HG03521 (cell line): ENCODE results near the gene OIT3.

ENCODE experiments used
- ATAC-seq: cut with Tn5 transposase; IDR thresholded peaks from one replicate; pipeline ENCODE4 v1.9.1; 2021; ENCODE audit warnings: mild to moderate bottlenecking, moderate library complexity; ENCODE audit not compliant: unreplicated experiment

OIT3 gene

DNA sequence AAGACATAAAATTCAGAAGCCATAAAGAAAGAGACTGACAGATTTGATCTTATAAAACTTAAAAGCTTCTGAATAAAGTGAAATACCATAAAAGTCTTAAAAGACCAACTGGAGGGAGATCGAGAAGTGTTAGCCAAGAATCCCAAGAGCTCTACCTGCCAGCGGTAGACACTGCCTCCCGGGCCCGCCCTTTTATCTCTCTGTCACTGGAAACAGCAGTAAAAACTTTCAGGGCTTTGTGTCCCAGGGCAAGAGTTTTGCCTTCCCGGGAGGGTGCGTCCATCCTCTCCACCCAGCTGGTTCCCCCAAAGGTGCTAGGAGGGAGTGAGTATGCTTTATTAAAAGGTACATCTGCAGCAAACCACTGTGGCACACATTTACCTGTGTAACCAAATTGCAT, 55.2 kb downstream of the OIT3 start:
- no peak for ATAC-seq

DNA sequence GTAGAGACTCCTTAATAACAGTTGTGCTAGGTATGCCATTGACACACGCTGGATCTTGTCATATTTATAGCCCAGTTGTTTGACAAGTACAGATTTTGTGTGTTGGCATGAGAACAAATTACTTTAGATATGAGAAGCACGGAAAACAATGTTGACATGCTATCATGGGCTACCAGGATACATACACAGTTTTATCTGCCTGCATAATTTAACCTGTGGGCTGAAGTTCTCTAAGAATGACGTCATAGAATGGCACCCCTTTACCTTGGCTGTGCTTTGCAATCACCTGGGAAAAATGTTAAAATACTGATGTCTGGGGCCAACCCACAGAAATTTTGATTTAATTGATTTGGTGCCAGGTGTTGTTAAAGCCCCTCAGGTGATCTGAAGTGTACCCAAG, 58.2 kb downstream of the OIT3 start:
- ATAC-seq, result no peak

DNA sequence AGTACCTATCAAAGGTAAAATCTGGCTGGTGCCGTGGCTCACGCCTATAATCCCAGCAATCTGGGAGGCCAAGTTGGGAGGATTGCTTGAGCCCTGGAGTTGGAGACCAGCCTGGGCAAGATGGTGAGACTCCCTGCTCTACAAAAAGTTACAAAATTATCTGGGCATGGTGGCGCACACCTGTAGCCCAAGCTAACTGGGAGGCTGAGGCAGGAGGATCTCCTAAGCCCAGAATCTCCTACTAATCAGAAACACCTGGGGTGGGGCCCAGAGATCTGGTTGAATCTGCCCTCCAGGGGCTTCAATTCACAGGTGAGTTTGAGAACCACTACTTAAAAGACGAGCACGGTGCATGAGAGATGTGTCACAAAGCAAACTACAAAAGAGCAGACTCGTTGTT, 58.6 kb downstream of the OIT3 start:
- no peak for ATAC-seq

DNA sequence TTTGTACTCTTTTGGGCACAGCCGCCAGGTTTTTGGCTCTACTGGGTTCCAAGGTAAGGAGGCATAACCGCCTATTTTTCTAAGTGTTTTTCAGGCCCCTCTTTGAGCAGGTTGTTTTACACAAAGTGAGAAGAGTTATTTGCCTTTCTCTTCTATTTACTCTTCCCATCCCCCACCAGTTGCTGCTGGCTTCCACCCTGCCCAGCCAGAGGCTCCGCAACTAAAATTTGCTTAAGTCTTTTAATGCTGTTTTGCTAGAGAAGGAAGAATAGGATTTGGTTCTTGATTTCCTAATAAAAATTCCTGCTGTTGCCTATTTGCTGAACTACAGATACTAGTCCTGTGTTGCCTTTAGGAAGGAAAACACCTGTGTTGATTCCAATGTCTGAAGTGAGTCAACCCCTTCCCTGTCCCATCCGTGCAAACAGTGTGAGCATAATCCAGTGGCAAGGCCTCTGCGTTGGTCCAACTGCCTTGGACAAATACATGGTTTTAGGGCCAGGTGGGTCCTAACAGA, 59.2 kb downstream of the OIT3 start:
- no peak for ATAC-seq

DNA sequence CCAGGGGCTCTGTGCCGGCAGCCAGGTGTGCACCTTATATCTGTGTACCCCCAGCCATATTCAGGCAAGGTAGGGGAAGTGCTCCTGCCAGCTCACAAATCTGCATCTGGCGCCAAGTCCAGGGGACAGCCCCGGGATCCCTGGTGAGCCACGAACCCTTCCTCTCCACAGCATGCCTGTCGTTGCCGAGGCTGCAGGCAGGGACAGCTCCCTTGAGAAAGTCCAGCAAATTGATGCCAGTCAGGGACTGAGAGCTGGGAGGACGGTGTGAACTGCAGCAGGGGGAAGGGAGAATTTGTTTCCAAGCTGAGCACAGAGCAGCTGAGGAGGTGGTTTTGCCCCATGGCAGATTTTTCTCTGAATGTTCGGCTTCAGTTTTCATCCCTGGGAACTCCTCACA, 60.1 kb downstream of the OIT3 start:
- ATAC-seq, result no peak

DNA sequence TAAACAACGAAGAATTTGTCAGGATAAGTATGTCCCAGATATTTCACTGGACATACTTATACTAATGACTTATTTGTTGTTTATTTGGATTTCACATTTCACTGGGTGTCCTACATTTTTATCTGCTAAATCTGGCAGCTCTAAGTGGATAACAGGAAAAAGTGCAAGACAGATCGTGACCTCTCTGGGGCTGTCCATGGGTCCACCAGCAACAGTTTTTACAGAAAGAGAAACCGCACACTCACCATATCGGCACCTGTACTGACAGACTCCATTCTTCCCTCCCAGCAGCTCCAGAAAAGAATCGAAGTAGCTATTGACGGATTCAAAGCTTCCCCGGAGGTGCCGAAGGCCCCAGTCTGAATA, 60.7 kb downstream of the OIT3 start:
- ATAC-seq, result no peak

DNA sequence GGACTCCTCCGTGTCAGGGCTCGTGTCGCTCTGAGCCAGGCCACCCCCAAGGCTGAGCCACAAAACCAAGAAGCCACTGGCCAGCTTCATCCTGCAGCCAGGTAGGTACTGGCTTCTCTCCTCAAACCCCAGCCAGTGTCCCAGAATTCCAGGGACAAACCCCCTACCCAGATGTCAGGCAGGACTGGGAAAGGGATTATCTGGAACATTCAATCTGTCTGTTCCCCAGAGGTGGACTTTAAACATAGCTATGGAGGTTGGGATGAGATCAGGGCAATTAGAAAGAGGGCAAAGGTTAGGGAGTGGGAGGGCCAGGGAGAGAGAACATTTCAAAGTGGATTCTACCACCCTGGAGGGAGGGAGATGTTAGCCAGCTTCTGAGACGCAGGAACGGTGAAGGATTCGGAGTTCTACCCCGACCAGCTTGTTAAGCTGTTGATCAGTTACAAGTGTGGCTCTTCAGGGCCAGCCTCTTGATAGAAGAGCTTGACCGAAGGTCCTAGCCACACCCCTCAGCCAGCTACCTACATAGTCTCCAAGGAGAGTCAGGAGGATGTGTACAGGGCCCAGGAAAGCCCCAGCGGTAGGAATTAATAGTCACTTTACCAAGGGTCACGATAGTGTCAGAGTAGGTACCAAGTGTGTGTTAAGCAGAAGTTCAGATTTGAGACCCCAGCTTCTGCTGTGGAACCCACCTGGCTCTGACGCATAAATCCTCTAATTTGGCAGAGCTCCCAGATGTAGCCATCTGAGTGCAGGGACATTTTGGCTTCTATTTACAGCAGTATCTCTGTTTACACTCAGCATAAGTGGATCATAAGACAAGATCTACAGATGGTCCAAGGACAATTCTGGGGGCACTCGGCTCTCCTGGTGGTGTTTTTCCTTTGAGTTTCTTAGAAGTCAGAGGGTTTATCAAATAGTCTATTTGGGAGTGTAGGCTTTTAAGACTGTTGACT, 61.3 kb downstream of the OIT3 start, which contains the start of gene PLA2G12B:
Gene PLA2G12B (minus strand): TSS at position 211 of the 959 bp plus-strand sequence. CDS start 121 bp downstream, at position 90.
- ATAC-seq, result no peak

DNA sequence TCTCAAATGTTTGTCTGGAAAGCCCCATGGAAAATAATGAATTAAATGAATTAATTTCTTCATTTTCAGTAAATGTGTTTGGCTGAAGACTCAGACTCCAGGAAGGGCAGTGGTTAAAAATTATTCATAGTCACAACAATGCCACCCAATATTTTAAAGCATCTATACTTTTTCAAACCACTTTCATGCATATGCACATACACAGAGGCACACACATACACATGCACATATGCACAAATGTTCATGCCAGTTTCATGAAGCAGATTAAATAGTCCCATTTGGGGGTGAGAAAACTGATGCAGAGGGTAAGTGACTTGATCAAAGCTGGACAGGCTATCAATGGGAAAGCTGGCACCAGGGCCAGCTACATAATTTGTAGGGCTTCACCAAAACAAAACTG, 62.5 kb downstream of the OIT3 start:
- no peak for ATAC-seq

DNA sequence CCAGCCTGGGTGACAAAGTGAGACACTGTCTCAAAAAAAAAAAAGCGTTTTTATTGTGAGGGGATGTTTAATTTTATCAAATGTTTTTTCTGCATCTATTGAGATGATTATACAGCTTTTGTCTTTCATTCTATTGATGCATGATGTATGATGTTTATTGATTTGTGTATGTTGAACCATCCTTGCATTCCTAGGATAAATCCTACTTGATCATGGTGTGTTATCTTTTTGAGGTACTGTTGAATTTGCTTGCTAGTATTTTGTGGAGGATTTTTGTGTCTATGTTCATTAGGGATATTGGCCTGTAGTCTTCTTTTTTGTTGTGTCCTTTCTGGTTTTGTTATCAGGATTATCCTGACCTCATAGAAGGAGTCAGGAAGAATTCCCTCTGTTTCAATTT, 83.3 kb downstream of the OIT3 start:
- no peak for ATAC-seq

DNA sequence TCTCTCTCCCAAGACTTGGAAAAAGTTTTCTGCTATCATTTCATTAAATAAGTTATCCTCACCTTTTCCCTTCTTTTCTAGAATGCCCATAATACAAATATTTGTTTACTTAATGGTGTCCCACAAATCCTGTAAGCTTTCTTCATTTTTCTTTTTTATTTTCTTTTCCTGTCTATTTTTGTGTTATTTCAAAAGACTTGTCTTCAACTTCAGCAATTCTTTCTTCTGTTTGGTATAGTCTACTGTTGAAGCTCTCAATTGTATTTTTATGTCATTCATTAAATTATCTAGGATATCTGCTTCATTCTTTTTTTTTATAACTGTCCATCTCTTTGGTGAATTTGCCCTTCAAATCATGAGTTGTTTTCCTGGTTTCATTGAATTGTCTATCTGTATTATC, 86.2 kb downstream of the OIT3 start:
- ATAC-seq, result no peak

DNA sequence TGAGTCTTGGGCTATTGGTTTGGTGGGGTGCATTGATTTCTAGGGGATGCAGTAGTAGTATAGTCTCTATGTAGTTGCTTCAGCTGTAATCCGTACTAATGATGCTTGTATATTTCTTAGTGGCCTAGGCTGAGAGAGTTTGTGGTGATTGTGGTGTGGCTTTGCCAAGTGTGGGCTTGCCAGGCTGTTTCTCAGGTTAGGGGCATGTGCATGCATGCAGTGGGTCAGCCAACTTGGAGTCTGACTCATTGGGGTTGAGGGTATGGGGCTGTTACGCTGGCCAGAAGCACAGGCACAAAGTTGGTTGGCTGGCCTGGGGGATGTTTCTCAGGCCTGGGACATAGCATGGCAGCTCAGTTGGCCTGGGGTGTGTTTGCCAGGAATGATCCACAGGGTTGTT, 86.8 kb downstream of the OIT3 start:
- ATAC-seq, result no peak

DNA sequence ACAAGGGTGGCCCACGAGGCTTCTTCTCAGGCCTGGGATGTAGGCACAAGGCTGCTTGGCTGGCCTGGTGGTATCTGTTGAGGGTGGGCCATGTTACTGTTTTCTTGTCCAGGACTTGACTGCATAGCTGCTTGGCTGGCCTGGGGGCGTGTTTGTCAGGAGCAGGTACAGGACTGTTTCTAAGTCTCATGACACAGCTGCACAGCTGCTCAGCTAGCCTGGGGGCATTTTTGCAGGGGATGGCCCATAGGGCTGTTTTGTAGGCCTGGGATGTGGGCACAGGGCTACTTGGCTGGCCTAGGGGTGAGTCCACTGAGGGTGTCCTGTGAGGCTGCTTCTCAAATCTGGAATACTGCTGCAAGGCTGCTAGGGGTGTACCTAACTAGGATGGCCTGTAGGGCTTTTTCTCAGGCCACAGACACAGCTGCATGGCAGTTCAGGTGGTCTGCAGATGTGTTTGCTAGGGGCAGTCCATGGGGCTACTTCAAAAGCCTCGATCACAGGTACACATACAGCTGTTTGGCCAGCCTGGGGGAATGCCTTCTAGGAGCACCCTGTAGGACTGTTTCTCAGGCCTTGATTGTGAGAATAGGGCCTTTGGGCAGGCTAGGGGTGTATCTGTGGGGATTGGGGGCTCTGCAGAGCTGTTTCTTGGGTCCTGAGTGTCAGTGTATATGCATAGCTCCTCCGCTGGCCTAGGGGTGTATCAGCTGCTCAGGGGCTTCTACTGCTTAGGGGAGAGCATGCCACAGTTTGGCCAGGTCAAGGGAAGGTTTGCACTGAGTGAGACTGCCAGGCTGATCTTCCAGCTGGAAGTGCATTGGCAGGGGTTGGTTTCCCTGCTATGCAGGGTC, 87.7 kb downstream of the OIT3 start:
- no peak for ATAC-seq

DNA sequence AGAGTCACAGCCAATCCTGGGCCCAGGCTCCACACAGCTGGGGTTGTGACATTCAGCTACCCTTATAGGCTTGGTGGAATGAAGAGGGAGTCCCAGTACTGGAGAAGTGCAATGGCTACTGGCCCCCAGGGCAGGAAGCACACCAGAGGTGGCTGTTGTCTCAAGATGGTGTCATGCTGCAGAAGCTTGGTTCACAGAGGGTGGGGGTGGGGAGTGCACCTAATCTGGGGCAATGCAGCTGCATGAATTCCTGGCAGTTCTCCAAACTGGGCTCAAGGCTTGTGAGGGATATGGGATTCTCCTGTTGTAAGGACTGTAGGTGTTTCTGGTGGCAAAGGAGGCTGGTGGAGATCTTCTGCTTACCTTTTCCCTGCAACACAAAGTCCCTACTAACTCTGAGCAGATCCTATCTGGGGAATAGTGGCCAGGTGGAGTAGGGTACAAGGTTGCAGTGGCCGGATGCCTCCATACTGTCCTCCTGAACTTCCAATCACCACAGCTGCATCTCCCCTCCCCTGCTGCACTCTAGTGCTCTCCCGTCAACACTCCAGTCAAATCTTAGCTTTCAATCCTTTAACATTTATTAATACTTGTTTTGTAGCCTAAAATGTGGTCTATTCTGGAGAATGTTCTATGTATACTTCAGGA, 88.5 kb downstream of the OIT3 start:
- ATAC-seq, result no peak
